HG03060 (cell line): ENCODE data around the gene ACIN1.

Source experiments
- ATAC-seq: cut with Tn5 transposase; IDR thresholded peaks from one replicate; pipeline ENCODE4 v1.9.1; 2021; ENCODE audit warnings: low read depth, moderate number of reproducible peaks; ENCODE audit not compliant: unreplicated experiment

Gene ACIN1

DNA sequence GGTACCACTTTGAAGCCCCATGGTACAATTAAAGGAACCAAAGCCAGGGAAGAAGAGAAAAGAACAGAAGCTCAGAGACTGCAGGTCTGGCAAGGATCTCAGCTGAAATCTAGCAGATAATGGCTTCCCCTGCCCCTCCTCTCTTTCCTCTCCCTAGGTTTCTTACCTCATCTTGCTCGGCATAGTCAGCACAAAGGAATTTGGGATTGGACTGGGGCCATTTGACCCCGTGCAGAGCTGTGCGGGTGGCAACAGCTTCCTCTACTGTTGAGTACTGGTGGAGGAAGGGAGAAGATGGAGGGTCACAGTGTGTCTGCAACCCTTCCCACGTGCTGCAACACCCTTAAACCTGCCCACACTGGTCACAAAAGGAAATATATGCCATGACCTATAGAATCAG lies 32.9 kb downstream of the ACIN1 start:
- no peak for ATAC-seq

DNA sequence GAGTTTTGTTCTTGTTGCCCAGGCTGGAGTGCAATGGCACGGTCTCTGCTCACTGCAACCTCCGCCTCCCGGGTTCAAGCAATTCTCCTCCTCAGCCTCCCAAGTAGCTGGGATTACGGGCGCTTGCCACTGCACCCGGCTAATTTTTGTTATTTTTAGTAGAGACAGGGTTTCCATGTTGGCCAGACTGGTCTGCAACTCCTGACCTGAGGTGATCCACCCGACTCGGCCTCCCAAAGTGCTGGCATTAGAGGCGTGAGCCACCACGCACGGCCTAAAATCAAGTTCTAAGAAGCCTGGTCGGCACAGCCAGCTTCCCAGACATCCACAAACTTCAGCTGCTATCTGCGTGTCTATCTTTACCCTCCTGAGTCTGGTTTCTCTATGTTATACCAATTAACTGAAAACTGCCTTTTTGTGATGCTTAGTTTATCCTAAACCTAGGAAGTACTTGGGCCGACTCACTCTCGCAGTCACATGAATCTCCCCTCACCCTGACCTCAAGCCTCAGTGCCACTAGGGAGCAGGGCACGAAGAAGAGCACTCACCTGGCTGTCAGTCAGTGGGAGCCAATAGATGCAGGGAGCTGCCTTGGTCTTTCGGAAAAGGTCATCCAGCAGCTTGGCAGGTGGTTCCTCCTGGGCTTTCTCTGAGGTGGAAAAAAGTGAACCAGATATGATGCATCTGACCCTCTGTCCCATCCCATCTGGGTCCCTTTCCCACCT lies 34.2 kb downstream of the ACIN1 start:
- ATAC-seq, result no peak

DNA sequence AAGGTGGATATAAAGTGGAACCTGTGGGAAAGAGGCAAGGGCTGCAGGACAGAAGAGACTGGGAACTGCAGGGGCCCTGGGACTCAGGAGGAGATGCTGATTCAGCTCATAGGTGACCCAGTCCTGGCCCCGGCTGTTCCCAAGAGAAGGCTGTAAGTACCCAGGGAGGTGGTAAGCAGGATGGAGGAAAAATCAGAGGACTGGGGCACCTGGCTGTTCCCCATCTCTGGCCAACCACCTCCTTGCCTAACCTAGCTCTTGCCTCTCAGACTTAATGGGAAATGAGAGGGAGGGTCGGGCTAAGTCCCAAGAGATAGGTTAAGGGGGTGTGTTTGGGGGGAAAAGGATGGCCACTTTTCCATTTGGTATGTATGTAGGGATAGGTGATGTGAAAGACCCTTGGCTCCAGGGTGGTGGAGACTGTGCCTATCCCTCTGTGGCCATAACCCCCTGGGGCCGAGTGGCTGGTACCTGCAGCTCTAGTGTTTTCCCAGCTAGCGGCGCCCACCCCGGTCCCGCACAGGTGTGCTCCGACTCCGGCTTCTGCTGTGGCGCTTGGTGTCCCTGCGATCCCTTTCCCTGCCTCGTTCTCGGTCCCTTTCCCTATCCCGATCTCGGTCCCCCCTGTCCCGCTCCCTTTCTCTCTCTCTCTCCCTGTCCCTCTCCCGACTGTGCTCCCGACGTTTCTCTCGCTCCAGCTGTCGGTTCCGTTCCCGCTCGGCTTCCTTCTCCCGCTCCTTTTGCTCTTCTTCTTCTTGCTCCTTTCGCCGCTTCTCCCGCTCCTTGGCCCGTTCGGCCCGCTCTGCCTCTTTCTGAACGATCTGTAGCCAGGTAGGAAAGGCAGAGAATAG lies 36.1 kb downstream of the ACIN1 start:
- no peak for ATAC-seq

DNA sequence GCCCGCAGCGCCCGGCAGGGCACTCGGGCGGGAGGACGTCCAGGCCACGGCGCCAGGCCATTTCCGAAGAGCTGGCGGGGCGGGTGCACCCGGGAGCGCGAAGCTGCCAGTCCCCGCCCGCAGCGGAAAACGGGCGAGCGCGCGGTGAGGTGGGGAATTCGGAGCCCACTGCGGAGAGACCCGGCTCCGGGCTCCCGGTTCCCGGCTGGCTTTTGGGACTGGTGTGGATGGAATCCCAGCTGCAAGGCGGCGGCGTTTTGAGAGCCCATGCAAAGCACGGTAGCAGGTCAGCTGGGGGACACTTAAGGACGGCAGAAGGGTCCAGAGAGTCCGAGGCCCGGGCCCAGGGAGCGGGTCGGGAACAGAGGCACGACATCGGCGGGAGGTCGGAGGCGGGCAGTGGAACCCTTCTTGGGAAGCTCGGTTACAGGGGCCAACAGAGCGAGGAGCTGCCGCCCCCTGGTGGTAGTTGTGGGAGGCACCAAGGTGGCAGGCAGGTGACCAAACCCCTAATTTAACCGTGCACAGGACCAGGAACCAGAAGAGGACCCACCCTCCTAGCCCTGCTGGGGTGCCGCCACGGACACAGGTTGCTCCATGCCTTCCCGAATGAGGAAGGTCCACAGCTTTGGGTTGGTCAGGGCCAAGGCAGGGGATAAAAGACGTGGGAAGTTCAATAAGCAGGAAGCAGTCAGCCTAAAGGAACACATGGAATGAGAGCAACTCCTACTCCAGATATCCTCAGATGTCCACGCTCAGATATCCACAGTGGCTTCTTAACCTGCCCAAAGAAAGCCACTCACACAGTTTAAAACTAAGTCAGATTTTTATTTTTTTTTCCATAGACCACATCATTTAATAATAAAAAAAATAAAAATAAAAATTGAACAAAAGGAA lies 36.9 kb downstream of the ACIN1 start:
- ATAC-seq, result peak; percentile 47

DNA sequence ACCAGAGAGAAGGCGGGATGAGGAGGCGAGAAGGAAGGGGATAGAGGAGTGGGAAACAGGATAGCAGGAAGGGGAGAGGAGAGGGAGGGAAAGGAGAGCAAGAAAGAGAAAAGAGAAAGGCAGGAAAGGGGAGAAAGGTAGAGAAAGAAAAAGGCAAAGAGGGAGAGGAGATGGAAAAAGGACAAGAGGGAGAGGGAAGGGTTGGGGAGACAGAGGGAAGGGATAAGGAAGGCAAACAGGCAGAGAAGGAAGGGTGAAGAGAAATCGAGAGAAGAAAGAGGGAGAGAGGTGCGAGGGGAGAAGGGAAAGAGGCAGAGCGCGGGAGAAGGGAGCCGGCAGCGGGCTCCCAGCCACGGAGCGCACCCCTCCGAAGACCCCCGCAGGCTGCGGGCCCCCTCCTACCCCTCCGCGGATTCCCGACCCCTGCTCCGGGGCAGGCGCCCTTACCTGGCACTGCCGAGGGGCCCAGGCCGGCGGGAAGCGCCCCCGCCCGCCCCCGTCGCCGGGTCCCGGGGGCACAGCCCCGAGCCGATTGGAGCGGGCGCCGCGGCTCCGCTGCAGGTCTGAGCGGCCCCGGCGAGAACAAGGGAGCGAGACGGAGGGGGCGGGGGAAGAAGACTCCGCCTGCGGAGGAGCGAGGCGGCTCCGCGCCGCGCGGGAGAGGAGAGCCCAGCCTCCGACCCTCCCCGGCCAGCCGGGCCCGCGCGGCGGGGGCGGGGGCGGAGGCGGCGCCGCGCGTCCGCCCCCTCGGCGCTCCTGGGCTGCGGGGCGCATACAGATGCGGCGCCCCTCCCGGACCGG lies 37.8 kb downstream of the ACIN1 start, which contains the start of gene CDH24:
TSS of gene CDH24 (minus strand) at position 565 of the 801 bp plus-strand sequence. CDS start 1,787 bp downstream, outside the sequence.
- no peak for ATAC-seq

DNA sequence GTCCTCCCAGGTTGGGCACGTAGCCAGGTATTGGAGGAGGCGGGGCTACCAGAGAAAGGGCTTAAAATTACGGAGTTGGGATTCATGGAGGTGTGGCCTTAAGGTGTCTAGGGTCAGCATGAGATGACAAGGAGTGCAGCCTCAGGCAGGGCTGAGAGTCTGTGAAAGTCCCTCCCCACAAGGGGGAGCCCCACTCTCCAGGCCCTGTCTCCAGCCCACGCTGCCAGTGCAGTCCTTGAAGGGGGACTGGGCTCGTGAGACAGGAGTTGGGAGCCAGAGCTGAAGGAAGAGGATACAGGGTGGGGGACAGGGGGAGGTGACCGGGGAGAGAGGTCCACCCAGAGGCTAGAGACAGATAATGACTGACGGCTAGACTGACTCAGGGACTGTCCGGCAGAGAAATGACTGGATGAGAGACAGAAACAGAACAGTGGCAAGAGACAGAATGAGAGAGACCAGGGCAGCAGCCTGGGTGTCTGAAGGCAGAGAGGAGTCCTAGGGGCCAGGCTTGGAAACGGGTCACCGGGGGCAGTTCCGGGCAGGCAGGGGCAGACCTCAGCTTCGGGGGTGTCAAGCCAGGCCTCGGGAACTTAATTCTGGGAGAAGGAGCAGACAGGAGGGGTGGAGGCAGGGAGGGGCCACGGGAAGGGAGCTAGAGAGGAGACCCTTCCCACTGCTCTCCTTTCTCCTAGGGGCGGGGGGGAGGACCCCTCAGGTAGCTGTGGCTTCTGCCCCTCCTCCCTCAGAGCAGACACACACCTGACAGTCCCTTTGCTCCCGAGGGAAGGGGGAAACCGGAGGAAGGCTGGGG lies 38.6 kb downstream of the ACIN1 start:
- no peak for ATAC-seq

DNA sequence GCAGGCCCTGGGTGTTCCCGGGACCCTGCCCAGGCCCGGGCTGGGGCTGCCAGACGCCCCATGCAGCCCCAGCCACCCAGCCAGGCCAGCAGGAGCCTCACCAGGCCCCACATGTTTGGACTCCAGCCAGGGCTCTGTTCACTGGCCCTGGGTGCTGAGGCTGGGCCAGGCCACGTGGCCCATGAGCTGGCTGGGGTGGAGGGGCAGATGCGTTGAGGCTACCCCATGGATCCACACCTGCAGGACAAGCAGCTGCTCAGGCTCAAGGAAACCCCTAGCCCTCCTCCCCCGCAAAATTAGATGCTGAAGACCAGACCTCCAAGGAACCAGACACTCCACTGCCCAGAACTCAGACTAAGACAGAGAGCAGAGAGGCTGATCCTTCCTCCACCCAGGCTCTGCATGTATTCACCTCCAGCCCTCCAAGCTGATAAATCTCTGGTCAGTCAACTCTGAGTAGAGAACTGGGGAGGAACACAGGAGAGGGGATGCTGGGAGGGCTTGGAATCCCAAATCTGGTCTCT lies 39.3 kb downstream of the ACIN1 start:
- no peak for ATAC-seq

DNA sequence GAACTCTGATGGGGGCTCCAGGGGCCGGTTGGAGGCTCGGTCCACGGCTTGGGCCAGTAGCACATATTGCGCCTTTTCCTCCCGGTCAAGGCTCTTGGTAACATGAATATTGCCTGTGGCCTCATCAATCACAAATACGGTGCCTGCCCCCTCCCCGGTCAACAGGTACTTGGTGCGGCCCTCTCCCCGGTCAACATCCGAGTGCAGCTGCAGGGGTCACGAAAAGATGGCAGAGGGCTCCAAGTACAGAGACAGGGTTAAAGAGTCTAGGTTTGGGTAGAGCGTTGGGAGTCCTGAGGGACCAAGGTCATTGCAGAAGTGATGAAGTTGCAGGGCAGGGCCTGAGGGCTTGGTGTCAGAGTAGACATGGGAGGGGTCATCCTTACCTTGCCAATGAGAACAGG lies 39.8 kb downstream of the ACIN1 start:
- ATAC-seq, result no peak

DNA sequence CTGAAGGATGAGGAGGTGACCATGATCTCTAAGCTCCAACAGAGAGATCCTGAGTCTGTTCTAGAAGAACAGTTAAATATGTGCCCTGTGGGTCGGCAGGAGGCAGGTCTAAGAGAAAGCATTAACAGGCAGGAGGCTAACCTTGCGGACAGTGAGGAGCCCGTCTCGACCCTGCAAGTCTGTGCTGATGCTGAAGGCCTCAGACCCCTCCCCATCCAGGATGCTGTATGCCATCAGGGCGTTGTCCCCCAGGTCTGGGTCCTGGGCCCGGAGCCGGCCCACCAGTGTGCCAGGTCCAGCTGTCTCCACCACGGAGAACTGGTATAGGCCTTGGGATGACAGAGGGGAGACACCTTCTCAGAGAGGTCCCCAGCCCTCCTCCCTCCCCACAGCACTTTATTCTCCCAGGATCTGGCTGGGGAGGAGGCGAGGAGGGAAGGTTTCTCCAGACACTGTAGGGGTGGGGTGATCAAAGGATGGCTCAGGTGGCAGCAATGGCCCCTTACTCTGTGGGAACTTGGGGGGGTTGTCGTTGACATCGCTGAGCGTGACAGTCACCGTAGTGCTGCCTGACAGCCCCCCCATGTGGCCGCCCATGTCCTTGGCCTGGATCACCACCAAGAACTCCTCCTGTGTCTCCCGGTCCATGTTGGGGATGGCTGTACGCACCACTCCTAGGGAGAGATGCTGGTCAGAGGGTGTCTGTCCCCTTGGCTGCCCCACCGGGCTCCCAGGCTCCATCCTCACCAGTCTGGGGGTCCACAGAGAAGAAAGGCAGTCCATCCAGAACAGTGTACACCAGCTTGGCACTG lies 40.7 kb downstream of the ACIN1 start:
- no peak for ATAC-seq

DNA sequence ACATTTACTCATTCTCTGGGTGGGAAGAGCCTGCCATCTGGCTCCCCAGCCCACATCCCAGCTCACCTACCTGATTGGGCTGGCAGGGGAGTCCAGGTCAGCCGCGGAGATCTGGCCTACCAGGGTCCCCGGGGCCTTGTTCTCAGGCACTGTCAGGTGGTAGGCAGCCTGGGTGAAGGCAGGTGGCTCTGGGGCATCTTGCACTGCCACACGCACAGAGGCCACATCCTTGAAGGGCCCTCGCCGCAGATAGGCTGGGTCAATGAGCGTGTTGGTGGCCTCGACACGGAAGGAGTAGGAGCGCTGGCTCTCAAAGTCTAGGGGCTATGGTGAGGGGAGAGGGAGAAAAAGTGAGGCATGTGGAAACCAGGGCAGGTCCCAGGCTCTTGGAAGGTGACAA lies 41.5 kb downstream of the ACIN1 start:
- ATAC-seq, result no peak

DNA sequence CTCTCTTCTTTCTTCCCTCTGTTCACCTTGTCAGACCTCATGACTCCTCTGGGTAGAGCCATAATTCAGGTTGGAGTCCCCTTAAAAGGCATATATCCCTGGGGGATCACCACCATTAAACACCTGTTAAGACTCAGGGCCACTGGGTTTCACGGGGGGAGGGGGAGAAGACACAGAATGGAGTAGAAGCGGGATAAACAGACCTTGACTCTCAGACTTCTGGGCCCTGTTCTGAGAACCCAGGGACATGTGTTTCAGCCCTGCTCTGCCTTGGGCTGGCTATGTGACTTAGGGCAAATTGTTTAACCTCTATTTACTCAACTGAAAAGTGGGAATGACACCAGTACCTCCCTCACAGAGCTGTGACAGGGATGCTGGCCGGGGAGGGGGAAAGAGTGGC lies 42.3 kb downstream of the ACIN1 start:
- no peak for ATAC-seq

DNA sequence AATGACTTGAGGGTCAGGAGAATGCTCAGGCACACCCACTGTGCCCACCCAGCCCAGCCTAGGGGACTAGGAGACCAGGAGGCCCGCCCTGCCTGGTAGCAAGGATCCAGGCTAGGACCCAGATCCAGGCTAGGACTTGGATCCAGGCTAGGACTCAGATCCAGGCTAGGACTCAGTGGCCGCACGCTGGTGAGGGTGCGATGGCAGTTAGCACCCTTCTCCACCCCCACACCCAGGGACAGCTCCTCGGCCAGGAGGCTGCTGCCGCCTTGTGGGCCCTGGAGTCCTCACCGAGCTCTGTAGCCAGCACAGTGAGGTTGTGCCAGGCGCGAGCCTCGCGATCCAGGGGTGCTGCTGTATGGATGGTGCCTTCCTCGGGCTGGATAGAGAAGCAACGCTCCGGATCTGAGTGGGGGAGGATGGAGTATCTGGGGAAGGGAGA lies 42.7 kb downstream of the ACIN1 start:
- ATAC-seq, result no peak

DNA sequence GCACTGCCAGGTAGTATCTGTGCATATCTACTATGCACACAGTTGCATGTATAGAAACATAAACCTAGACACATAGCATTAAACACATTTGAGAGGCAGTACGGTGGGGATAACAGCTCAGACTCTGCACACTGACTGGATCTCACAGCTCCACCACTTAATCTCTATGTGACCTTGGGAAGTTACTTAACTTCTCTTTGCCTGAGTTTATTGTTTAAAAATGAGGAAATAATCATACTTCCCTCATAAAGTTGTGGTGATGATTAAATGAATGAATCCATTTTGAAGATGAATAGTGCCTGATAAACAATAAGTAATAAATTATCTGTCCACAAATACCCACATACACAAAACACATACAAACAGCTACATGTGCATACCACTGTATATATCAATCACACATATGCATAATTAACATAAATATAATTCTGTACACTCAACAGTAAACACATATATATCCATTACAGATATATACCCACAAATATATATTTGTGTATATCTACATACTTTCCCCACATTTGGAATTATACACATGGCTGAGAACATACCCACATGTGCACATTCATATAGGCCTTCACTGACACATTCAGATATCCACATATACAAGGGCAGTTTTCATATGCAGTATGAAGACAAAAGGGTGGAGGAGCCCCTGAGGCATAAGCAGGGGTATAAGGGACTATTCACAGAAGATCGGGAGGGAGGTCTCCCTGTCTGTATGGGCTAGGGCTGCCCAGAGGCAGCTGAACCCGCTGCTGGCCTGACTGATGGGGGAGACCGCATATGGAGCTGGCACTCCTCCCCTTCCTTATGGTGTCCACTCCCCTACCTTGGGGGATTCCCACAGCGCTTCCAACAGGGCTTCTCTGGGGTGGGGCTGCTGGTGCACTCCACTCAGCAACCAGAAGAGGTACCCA lies 43.5 kb downstream of the ACIN1 start:
- no peak for ATAC-seq

DNA sequence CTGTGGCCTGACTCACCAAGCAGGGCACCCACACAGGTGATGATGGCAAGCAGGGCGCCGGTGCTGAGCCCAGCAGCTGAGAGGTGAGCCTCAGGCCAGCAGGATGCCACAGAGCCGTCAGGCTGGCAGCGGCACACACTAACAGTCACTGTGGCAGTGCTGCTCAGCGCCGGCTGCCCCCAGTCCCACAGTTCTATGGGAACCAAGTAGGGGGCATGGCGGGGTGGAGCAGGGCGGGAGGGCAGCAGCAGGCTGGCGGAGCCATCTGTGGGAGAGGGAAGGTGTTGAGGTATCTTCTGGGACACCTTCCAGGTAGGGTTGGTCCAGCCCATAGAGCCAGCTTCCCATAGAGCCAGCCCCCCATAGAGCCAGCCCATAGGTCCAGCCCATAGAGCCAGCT lies 45.9 kb downstream of the ACIN1 start:
- no peak for ATAC-seq

DNA sequence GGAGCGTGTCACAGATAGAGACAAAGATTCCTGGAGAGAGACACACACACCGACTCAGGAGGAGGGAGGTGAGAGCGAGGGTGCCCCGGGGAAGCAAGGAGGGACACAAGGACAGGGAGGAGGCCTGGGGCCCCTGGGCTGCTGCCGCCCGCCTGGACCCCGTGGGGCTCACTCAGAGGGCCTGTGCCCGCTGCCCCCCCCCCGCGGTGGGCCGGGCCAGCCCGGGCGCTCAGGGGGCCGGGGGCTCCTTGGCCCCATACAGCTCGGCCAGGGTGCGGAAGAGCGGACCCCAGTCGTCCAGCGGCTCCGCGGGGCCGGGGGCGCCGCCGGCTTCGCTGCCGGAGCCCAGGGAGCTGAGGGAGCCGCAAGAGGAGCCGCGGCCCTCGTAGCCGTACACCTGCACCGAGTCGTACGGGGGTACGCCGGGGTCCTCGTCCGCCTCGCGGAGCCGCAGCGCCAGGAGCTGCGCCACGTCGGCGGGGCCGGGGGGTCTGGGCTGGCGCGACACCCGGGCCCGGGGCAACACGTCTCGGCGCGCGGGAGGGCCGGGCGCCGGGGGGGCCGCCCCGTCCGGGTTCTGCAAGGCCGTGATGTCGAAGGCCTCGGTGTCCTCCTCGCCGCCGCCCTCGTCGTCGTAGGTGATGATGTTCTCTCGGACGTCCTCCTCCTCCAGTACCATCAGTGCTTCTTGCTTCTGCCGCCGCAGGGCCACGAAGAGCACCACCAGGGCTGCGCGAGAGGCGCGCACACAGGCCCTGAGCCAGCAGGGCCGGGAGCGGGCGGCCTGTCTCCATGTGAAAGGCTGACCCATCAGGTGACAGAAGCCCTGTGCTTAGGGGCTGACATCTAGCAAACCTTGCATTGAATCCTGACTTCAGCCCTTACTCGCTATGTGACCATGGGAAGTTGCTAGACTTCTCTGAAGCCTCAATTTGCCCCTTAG lies 46.9 kb downstream of the ACIN1 start:
- no peak for ATAC-seq

DNA sequence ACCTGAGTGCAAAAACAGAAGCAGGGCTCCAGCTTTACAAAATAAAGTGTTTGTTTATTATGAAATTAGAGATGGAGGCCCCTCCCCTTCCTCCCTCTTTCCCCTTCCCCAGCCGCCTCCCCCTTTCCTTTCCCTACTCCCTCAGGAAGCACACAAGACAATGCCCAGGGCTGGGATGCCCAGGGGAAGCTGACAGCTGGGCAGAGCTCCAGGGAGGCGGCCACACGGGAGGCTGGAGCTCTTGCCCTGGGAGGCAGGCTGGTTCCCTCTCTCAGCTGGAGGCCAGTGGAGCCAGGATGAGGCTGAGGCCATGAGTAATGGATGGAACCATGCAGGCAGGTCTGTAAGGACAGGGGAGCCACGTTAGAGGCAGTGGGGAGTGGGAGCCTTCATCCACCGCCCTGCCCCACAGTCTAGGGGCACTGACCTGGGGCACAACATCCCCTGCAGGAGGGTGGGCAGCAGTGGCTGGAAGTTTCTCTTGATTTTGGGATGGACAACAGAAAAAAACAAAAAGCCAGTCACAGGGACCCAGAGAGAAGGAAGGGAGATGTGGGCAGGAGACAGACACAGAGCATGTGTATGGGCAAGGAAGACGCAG lies 47.8 kb downstream of the ACIN1 start:
- no peak for ATAC-seq
